ENCODE measurements around the gene MRPL36. TPM values are rescaled to one million over a fixed set of nuclear protein-coding genes. Genes with fewer than 3 reads are reported as not detected.
"Not testable (repeated sequence)": the region's sequence is repeated elsewhere in the genome, so short reads cannot be mapped to it uniquely, and the experiment has no call there.

Gene MRPL36
- total and polyA plus RNA-seq, 2 experiments from 2014 or later = 73.9 to 195 TPM

DNA sequence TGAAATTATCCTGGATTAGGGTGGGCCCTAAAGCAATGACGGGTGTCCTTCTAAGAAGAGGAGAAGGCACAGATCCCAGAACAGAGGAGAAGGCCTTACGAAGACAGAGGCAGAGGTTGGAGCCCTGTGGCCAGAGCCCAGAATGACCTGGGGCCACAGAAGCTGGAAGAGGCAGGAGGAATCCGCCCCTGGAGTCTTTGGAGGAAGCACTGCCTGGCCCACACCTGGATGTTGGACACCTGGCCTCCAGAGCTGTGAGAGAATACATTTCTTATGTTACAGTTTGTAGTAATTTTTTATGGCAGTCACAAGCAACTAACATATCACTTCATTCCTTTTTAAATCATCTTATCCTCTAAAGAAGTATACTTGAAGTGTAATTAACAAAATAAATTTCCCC lies 8.5 kb downstream of the MRPL36 start:
- Histone ChIP-seq H3K9me3 (ENCODE audit: low read depth) (no peaks in the 10 kb centered on the region), H3K27me3 (no peaks in the 10 kb centered on the region), H3K27ac (no peak overlapping the region), H3K36me3 (no peaks in the 10 kb centered on the region), H3K4me3 (no peak overlapping the region), H3K4me1 (ENCODE audit: low read depth) (no peaks in the 10 kb centered on the region)
- DNase-seq (ENCODE audit: low read depth in 1 of 2, low spot score in 1 of 2) = no peak
- TF ChIP-seq, protein P1, sequence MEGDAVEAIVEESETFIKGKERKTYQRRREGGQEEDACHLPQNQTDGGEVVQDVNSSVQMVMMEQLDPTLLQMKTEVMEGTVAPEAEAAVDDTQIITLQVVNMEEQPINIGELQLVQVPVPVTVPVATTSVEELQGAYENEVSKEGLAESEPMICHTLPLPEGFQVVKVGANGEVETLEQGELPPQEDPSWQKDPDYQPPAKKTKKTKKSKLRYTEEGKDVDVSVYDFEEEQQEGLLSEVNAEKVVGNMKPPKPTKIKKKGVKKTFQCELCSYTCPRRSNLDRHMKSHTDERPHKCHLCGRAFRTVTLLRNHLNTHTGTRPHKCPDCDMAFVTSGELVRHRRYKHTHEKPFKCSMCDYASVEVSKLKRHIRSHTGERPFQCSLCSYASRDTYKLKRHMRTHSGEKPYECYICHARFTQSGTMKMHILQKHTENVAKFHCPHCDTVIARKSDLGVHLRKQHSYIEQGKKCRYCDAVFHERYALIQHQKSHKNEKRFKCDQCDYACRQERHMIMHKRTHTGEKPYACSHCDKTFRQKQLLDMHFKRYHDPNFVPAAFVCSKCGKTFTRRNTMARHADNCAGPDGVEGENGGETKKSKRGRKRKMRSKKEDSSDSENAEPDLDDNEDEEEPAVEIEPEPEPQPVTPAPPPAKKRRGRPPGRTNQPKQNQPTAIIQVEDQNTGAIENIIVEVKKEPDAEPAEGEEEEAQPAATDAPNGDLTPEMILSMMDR (IDR thresholded peaks at IDR 0.05; ENCODE audit: low read depth, low read length) = no peak

DNA sequence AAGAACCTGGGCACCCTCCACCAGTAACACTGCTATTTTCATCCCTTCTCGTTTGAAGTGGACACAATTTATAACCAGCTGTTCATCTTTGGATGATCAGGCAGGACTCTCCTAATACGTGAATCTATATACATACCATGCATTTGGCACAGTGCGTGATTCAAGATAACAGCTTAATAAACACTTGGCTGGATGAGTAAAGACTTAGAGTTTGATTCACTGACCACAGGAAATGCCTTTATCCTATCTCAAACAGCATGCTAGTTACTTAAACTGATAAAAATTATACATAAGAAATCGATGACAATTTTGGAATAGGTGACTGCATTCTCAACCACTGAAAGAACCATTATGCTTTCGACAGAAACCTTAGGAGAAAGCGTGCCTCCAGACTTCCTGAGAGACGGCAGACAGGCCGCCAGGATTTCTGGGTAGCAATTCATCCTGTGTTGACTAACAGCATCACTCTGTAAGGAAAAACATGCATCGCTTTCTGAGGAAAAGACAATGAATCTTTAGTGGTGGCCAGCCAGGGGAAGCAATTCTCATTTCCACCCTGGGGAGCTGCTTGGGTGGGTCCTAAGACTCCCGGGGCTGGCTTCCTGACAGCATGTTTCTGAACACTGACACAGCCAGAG lies 9.7 kb downstream of the MRPL36 start:
- Histone ChIP-seq H3K4me1 (ENCODE audit: low read depth) (no peaks in the 10 kb centered on the region), H3K27ac (no peak overlapping the region), H3K4me3 (no peak overlapping the region), H3K27me3 (no peaks in the 10 kb centered on the region), H3K9me3 (ENCODE audit: low read depth) (no peaks in the 10 kb centered on the region), H3K36me3 (no peaks in the 10 kb centered on the region)
- peak in 1 of 2 donors; percentile 65 for DNase-seq (ENCODE audit: low read depth in 1 of 2, low spot score in 1 of 2)
- TF ChIP-seq, protein P1 (IDR thresholded peaks at IDR 0.05; ENCODE audit: low read depth, low read length) = no peak

DNA sequence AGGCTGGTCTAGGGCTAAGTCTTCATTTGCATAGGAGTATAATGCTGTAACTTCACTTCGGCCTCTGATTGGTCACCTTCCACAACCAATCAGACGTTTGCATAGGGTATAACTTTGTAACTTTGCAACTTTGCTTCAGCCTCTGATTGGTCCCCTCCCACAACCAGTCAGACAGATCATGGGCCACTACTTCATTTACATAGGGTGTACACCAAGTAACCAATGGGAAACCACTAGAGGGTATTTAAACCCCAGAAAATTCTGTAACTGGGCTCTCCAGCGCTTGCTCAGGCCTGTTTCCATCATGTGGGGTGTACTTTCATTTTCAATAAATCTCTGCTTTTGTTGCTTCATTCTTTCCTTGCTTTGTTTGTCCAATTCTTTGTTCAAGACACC lies 10.2 kb downstream of the MRPL36 start:
- H3K36me3 ChIP-seq; H3K27ac ChIP-seq; H3K9me3 ChIP-seq (ENCODE audit: low read depth); H3K4me1 ChIP-seq (ENCODE audit: low read depth); H3K4me3 ChIP-seq; H3K27me3 ChIP-seq: not testable (repeated sequence)
- peak in 1 of 2 donors; percentile 62 for DNase-seq (ENCODE audit: low read depth in 1 of 2, low spot score in 1 of 2)

DNA sequence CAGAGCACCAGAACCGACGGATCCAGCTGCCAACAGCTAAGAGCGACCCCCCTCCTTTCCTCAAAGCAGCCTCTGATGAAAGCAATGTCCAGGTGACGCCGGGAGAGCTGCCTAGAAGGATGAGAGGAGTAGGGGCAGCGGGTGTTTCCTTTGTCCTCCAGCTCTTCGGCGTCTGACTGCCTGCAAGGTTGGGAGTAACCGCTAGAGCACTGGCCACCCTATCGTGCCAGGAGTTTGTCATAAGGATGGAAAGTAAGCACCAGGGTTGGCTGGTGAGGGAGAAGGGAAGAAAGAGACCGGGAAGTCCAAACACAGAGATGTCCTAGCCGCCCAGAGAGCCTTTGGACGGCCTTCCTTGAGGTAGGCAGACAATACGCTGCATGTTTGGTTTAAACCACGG lies 10.8 kb downstream of the MRPL36 start:
- no peaks in the 10 kb centered on the region for H3K36me3 ChIP-seq
- H3K27me3 ChIP-seq = no peaks in the 10 kb centered on the region
- no peak overlapping the region for H3K4me3 ChIP-seq
- DNase-seq (ENCODE audit: low read depth in 1 of 2, low spot score in 1 of 2) = no peak
- TF ChIP-seq, protein P1 (IDR thresholded peaks at IDR 0.05; ENCODE audit: low read depth, low read length) = no peak
- peaks cover 1% of the 10 kb centered on the region for H3K4me1 ChIP-seq (ENCODE audit: low read depth)
- H3K9me3 ChIP-seq (ENCODE audit: low read depth) = no peaks in the 10 kb centered on the region
- no peak overlapping the region for H3K27ac ChIP-seq

DNA sequence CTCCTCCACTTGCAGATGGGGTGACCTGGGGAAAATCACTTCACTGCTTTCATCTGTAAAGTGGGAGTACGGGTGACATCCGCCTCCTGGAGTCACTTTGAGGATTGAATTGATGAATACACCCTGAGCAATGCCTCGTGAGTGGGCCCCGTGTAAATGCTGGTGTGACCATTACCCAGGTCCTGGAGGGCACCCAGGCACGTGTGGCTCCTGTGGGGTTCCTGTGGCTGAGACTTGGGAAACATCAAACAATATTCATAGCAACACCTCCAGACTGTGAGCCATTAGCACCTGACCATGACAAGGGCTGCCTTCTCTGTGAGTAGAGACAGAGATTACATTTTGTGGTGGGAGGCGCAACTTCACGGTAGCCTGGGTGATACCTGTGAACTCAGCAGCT lies 11.4 kb downstream of the MRPL36 start:
- H3K27me3 ChIP-seq = no peaks in the 10 kb centered on the region
- TF ChIP-seq, protein P1 (IDR thresholded peaks at IDR 0.05; ENCODE audit: low read depth, low read length) = no peak
- H3K36me3 ChIP-seq = no peaks in the 10 kb centered on the region
- H3K4me1 ChIP-seq (ENCODE audit: low read depth) = peaks cover 8% of the 10 kb centered on the region
- no peak overlapping the region for H3K4me3 ChIP-seq
- no peak for DNase-seq (ENCODE audit: low read depth in 1 of 2, low spot score in 1 of 2)
- H3K9me3 ChIP-seq (ENCODE audit: low read depth) = no peaks in the 10 kb centered on the region
- H3K27ac ChIP-seq = no peak overlapping the region

DNA sequence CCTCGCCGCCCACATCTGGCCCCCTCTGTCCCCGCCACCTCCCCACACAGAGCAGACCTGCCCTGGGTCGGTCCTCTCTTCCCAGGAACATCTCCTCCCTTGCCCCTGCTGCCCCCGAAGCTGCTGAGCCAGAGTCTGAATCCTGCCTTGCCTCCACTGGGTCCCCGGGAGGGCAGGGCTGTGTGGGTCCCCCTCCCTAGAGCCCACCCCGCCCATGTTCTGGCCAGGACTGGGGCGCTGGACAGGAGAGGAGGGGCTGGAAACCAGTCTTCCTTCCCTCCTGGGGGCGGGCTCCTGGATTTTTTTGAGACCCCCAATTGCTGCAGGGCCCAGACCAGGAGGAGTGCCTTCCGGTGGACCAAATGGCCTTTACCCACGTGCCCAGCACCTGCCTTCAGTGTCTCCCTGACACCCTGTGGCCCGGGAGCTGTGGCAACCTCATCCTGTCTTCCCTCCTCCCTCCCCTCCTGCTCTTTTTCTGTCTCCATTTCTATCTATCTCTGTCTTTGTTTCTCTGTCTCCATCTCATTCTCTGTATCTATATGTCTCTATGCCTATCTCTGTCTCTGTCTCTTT lies 12.1 kb downstream of the MRPL36 start:
- no peak overlapping the region for H3K4me3 ChIP-seq
- H3K4me1 ChIP-seq (ENCODE audit: low read depth) = peaks cover 13% of the 10 kb centered on the region
- no peaks in the 10 kb centered on the region for H3K27me3 ChIP-seq
- no peaks in the 10 kb centered on the region for H3K9me3 ChIP-seq (ENCODE audit: low read depth)
- TF ChIP-seq, protein P1 (IDR thresholded peaks at IDR 0.05; ENCODE audit: low read depth, low read length) = no peak
- H3K27ac ChIP-seq = no peak overlapping the region
- H3K36me3 ChIP-seq = no peaks in the 10 kb centered on the region
- no peak for DNase-seq (ENCODE audit: low read depth in 1 of 2, low spot score in 1 of 2)

Measured in cardiac muscle cell (in vitro differentiated cells and primary cell).